ENCODE data around the gene DDX1. TPM values are rescaled to one million over a fixed set of nuclear protein-coding genes. Genes with fewer than 3 reads are reported as not detected.
A peak's percentile ranks its signal among the peaks of the same experiment; 100 is the strongest.
"Not testable (repeated sequence)": the region's sequence is repeated elsewhere in the genome, so short reads cannot be mapped to it uniquely, and the experiment has no call there.

DDX1 gene
- total RNA-seq, result 114 and 115 TPM in 2 replicates
- long read RNA-seq, transcript DDX1-201 (26 exons, 2,739 nt), result major isoform, 657 of 916 reads
- long read RNA-seq, partial matches to known transcripts, result 167 of 916 reads
- long read RNA-seq, other reads (novel, unspliced or antisense), result 92 of 916 reads

- H3K27ac Mint-ChIP-seq, result peak within 1 kb of the TSS; percentile 97
- no peaks in the 10 kb centered on the region for H3K27me3 Mint-ChIP-seq
- H3K4me3 Mint-ChIP-seq (ENCODE audit: low read depth), result peak within 1 kb of the TSS; percentile 92
- H3K36me3 Mint-ChIP-seq (ENCODE audit: insufficient read depth), result peaks cover 16% of the 10 kb centered on the region
- H3K4me1 Mint-ChIP-seq (ENCODE audit: low read depth), result peaks cover 13% of the 10 kb centered on the region
- peak; percentile 13 for TF ChIP-seq CTCF (IDR thresholded peaks at IDR 0.05; ENCODE audit: unreplicated experiment)
- H3K9me3 Mint-ChIP-seq (ENCODE audit: low read depth), result no peaks in the 10 kb centered on the region
- peak; percentile 69 for DNase-seq (ENCODE audit: low spot score, unreplicated experiment)
These were observed at the start of gene DDX1 for GRCh38 chr2:15591692-15592463. DDX1 (plus strand) TSS chr2:15591868; CDS start chr2:15591934, 66 bp downstream.

- not testable (repeated sequence) for H3K27ac Mint-ChIP-seq; H3K9me3 Mint-ChIP-seq (ENCODE audit: low read depth); DNase-seq (ENCODE audit: low spot score, unreplicated experiment); H3K27me3 Mint-ChIP-seq; H3K4me1 Mint-ChIP-seq (ENCODE audit: low read depth); H3K4me3 Mint-ChIP-seq (ENCODE audit: low read depth)
- peaks cover 22% of the 10 kb centered on the region for H3K36me3 Mint-ChIP-seq (ENCODE audit: insufficient read depth)
These were observed 49.4 kb upstream of the DDX1 start for GRCh38 chr2:15542269-15542668.

- peaks cover 20% of the 10 kb centered on the region for H3K36me3 Mint-ChIP-seq (ENCODE audit: insufficient read depth)
- TF ChIP-seq CTCF (IDR thresholded peaks at IDR 0.05; ENCODE audit: unreplicated experiment), result no peak
- no peak overlapping the region for H3K4me3 Mint-ChIP-seq (ENCODE audit: low read depth)
- no peaks in the 10 kb centered on the region for H3K27me3 Mint-ChIP-seq
- peak overlapping the region; percentile 70 for H3K27ac Mint-ChIP-seq
- DNase-seq (ENCODE audit: low spot score, unreplicated experiment), result no peak
- peaks cover 4% of the 10 kb centered on the region for H3K4me1 Mint-ChIP-seq (ENCODE audit: low read depth)
- peaks cover 6% of the 10 kb centered on the region for H3K9me3 Mint-ChIP-seq (ENCODE audit: low read depth)
These were observed 48.6 kb upstream of the DDX1 start for GRCh38 chr2:15543053-15543452.

- Mint-ChIP-seq H3K9me3 (ENCODE audit: low read depth) (peaks cover 6% of the 10 kb centered on the region), H3K36me3 (ENCODE audit: insufficient read depth) (peaks cover 21% of the 10 kb centered on the region), H3K27me3 (no peaks in the 10 kb centered on the region), H3K27ac (peak overlapping the region; percentile 70), H3K4me3 (ENCODE audit: low read depth) (no peak overlapping the region), H3K4me1 (ENCODE audit: low read depth) (peaks cover 4% of the 10 kb centered on the region)
- DNase-seq (ENCODE audit: low spot score, unreplicated experiment), result no peak
- no peak for TF ChIP-seq CTCF (IDR thresholded peaks at IDR 0.05; ENCODE audit: unreplicated experiment)
These were observed 48.1 kb upstream of the DDX1 start for GRCh38 chr2:15543541-15543940.

- Mint-ChIP-seq H3K27me3 (no peaks in the 10 kb centered on the region), H3K36me3 (ENCODE audit: insufficient read depth) (peaks cover 28% of the 10 kb centered on the region), H3K4me3 (ENCODE audit: low read depth) (no peak overlapping the region), H3K27ac (no peak overlapping the region), H3K9me3 (ENCODE audit: low read depth) (peaks cover 6% of the 10 kb centered on the region), H3K4me1 (ENCODE audit: low read depth) (peaks cover 4% of the 10 kb centered on the region)
- DNase-seq (ENCODE audit: low spot score, unreplicated experiment), result no peak
- TF ChIP-seq CTCF (IDR thresholded peaks at IDR 0.05; ENCODE audit: unreplicated experiment), result no peak
These were observed 47.4 kb upstream of the DDX1 start for GRCh38 chr2:15544227-15544626.

Data from progenitor cell of endocrine pancreas (in vitro differentiated cells).